EL (cell line): ENCODE measurements around the gene C13orf42.
A peak's percentile ranks its signal among the peaks of the same experiment; 100 is the strongest.
"Not testable (repeated sequence)": the region's sequence is repeated elsewhere in the genome, so short reads cannot be mapped to it uniquely, and the experiment has no call there.

Source experiments
- DNase-seq: peaks from one replicate; pipeline ENCODE4 v3.0.0-alpha.2; 2016

The C13orf42 gene

DNA sequence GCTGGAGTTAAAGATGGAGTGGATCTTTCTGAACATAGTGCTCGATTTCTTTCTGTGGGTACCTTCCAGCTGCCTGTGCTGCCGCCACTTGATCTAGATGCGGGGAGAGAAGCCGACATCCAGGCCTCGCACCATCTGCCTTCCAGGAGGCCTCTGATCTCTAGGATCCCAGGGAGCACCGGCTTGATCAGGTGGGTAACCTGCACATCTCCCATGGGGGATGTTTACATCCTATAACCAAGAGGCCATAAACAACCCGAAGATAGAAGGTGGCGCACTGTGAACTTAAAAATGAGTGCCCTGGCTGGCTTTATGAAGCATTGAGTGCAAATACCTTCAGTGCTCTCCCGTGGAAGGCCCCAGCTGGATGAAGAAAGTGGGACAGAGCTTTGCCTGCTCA lies at the start of gene C13orf42:
Gene C13orf42 (minus strand): TSS at position 101 of the 400 bp plus-strand sequence. CDS start 65 bp downstream, at position 36.
- DNase-seq: no peak

DNA sequence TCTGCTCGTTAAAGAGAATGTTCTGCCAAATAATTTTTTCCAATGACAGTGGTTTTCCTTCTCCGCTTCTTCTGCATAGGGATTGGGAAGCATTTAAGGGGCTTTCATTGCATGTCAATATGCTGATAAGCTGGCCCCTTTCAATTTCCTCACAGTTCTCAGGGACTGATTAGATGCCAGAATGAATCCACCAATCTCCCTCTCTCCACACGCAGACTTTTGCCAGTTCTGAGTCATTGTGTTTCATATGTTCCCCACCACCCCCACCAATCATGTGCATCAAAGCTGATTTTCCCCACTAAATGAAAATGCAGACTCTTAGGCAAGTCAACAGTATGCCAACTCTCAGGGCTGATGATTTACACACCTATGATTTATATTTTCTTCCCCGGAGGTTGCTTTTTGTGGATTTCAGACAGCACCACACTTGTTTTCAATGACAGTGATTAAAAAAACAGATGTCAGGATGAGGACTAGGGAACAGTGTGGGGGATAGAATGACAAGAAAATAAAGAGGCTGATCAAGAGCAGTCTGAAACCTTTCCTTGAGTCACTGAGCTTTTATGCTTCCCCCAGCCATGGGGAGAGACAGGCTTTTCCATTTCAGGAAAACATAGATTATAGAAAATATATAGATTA lies 47.9 kb upstream of the C13orf42 start:
- no peak for DNase-seq

DNA sequence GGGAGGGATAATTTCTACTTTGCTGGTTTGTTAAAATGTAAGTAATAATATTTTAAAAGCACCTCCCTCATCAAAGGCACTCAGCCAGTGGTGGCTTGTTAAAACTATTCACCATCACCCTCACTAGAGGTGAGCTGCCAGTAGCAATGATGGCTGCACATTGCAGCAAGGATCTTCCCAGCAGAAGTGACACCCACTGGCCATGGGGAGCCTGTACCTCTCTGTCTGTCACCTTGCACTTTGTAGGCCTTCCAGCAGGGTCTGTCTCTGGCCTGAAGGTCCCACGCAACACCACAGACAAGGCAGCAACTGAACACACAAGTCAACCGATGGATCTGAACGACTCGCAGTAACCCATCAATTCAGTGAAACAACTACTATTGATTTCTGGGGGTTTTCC lies 47.3 kb upstream of the C13orf42 start:
- no peak for DNase-seq

DNA sequence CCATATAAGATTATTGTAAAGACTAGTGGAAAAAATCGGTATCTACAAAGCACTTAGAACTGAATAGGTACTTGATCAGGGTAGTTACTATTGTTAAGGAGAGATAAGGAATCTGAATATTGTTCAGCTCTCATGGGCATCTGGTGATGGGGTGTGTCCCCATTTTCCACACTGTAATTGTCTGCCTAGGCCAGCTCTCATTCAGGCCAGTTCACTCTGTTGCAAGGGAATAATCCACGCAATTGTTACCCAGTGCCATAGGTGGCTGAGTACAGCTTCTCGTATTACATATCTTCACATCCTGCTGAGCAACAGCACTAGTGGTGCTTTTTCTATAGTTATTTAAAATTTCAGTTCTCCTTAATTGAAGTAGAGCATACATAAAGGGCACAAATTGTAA lies 45.6 kb upstream of the C13orf42 start:
- DNase-seq: no peak

DNA sequence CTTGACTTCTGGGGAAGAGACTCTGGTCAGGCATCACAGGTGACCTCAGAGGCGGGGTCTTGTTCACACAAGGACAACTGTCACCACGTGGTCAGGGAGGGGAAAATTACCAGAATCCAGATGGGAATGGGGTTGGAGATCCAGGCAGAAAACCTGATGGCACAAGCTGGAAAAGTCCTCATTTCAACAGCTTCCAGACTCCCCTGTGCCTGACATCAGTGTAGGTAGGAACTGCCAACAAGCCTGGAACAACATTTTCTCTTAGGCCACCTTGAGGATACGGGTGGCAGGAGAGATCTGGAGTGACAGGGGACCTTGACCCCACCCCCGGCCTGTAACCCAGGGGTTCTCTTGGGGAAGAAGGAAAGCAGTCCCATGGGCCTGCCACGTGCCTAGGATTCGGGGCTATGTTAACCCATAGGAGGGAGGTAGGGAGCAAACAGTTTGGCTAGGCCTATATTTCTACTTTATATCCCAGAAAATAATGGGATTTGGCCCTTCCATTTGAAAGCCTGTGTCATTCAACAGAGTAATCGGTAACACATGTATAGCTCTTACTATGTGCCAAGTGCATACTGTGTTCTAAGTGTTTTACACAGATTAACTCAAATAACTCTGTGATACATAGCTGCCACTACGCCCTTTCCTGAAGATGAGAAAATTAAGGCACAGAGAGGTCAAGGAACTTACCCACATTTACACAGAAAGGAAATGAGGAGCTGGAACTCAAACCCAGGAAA lies 44.9 kb upstream of the C13orf42 start:
- no peak for DNase-seq

DNA sequence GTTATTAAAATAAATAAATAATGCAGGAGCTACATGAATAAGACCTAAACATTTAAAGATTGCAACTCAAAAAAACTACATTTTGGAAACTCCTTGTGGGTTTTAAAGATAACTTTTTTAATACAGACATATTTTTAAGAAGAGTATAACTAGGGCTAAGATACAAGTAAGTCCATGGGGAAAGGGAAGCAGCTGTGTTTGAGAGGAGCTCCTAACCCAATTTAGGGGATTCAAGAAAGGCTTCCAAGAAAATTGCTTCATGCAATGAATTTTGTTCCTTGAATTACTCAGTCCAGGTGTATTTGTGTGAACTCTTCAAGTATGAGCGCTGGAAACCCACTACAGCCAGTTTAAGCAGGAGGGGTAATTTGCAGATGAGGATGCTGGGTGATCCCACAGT lies 44.1 kb upstream of the C13orf42 start:
- no peak for DNase-seq

DNA sequence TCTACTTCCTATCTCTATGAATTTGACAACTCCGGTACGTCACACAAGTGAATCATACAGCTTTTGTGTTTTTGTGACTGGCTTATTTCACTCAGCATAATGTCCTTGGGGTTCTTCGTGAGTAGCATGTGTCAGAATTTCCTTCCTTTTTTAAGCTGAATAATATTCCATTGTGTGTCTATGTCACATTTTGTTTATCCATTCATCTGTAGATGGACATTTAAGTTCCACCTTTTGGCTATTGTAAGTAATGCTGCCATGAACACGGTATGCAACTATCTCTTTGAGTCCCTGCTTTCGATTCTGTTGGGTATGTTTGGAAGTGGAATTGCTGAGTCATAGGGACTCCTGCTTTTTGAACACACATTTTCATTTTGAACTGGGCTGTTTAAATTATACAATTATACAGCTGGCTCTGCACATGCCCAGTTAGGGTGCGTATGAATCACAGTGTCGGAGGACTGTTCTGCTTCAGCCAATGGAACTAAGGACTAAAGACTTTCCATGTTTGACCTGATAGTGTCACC lies 43.0 kb upstream of the C13orf42 start:
- DNase-seq: no peak

DNA sequence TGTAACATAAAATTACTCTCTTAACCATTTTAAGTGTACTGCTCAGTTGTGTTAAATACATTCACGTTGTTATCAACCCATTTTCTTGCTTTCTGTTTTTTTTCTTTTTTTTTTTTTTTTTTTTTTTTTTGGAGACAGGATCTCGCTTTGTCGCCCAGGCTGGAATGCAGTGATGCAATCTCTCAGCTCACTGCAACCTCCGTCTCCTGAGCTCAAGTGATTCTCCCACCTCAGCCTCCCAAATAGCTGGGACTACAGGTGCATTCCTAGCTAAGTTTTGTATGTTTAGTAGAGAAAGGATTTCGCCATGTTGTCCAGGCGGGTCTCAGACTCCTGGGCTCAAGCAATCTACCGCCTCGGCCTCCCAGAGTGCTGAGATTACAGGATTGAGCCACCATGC lies 42.5 kb upstream of the C13orf42 start:
- no peak for DNase-seq

DNA sequence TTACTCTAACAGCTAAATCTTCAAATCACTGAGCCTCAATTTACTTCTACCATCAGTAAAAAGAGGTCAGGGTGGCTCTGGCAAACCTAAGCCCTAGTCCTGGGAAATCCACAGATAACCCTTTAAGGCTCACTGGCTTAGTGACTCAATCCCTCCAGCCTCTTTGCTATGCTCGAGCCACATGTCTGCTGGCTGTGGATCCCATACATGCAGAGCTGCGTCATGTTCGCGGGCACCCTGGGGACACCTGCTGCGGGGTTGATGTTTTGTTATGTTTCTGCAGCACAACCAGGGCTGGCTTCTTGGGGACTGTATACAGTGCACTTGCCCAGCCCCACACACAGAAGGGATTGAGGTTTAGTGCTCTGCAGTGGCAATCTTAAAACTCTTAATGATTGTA lies 41.6 kb upstream of the C13orf42 start:
- DNase-seq: no peak

DNA sequence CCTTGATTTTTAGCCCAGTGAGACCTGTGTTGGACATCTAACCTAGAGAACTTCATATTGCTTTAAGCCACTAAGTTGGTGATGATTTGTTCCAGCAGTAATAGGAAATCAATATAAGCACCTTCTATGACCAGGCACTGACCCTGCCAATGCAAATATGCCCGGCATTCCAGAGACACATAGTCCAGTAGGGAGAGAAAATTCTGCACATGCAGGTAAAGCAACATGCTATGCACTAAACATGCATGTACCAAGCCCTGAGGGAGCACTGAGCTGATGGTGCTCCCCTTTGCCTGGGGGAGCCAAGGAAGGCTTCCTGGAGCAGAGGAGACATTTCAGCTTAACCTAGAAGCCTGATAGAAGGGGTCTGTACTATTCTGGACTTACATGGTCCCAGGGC lies 40.4 kb upstream of the C13orf42 start:
- no peak for DNase-seq

DNA sequence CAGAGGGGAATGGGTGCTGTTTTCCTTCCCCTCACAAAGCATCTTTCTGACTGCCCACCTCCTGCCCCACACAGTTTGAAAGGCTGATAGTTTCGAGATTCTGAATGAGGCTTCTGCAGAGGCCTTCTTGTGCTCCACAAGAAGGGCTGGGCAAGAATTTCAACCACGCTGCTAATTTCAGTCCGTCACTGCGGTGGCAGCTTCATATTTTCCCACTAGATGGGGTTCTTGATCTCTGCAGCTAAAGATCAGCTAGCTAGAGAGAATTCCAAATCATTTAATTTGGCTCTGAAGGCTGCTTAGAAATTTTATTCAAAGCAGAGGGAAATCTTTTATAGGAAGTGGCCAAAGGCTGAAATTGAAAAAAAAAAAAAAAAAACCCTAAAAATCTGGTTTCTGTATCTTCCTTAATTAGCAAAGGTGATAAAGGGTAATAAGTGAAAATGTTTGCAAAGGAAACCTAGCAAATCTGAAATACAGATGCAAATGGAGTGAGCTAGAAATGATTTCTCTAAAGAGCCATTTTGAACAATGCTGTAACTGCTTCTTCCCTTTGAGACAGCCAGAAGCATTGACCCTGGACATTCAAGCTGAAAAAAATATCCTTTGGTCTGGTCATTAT lies 38.0 kb upstream of the C13orf42 start:
- peak; percentile 32 for DNase-seq

DNA sequence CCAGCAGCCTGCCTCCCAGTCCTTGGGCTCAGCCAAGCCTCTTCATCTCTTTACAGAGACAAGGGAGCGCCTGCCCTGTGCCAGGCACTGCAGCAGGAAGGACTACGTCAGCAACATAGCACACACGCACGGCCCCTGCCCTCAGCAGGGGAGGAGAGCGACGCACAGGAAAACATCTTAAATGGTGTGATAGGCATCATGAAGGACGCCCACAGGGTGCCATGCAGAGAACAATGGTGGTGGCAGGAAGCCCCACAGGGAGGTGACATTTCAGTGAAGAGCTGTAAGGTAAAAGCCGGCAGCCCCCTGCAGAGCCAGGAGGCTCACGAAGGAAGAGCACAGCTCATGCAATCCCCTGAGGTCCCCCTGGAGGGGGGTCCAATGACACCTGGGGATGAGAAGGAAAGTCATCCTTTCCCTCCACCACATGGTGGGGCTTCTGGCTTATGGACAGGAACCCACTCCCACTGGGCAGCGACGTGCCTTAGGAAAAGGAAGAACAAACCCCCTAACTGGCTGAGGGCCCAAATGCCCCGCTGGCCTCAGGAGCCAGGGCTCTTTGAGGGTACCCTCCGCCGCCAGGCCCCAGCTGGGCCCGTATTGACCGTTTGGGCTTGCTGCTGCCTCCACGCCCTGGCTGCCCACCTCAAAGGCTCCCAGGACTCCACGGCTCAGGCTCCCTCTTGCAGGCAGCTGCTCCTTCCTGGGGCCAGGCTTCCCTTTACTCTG lies 37.3 kb upstream of the C13orf42 start:
- no peak for DNase-seq

DNA sequence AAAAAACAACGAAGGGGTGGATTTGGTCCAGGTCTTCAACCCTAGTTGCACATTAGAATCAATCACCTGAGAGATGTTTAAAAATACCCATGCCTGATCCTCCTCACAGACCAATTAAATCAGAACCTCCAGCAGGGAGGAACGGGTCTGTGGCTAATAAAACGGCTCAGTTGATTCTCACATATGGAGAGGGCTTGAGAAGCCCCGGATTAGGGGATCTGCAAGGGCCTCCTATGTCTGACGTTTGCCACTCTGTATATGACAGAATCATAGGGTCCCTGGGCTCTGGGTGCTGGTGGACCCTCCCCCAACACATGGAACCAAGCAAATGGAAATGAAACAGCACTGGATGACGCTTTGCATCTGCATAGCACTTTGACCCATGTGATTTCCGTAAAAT lies 36.7 kb upstream of the C13orf42 start:
- DNase-seq: no peak

DNA sequence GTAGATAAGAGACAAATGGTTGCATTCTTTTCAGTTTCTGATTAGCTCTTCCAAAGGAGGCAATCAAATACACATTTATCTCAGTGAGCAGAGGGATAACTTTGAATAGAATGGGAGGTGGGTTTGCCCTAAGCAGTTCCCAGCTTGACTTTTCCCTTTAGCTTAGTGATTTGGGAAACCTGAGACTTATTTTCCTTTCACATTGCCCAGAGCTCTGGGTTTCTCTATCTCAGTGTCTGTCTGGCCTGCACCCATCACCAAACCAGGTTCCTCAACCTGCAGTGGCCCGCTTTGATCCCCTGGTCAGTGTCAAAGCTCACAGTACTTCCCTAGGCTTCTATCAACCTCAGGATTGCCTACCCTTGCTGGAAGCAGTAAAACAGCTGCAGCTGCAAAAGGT lies 35.6 kb upstream of the C13orf42 start:
- DNase-seq: no peak

DNA sequence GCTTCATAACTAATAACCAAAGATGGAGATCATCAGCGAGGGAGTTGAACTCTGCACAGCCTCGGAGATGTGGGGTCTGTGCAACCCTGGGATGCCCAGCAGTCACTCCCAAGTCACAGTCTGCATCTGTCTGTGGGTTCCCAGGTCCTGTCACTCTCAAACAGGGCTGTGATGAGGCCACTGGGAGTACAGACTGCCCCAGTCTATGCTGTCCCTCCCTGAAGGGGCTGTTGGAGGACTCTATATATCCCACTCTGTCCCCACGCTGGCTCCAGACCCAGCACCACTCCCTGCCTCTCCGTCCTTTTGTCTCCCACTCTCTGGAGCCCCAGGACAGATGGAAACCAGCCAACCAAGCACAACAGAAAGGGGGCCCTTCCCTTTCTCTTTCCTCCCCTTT lies 26.2 kb upstream of the C13orf42 start:
- DNase-seq: no peak

DNA sequence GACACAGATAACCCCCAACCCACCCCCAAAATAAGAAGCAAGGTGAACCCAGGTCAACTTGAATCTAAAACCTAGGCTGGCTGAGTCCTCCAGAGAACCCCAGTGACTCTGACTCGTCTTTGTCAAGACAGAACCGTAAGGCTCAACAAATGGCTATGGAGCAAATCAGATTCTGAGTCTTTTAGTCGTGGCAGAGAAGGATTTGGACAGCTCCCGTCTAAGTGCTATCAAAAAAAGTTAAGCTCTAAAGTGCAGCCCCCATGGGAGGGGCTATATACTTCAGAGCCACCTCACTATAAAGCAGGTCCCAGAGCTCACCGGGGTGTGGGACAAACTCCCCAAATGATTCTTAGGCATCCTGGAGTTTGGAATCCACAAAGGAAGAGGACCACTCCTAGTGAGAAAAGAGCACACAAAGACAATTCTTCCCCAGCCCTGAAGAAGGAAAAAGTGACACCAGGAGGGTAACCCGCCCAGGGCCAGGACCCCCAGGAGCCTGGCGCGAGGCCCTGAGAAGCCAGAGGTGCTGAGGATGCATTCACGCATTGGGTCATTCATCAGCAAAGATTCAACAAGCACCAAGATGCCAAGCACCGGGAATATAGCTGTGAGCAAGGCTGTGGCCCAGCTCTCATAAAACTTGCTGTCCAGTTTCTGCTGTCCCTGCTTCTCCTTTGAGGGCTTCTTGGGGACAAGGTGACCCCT lies 25.4 kb upstream of the C13orf42 start:
- DNase-seq: no peak

DNA sequence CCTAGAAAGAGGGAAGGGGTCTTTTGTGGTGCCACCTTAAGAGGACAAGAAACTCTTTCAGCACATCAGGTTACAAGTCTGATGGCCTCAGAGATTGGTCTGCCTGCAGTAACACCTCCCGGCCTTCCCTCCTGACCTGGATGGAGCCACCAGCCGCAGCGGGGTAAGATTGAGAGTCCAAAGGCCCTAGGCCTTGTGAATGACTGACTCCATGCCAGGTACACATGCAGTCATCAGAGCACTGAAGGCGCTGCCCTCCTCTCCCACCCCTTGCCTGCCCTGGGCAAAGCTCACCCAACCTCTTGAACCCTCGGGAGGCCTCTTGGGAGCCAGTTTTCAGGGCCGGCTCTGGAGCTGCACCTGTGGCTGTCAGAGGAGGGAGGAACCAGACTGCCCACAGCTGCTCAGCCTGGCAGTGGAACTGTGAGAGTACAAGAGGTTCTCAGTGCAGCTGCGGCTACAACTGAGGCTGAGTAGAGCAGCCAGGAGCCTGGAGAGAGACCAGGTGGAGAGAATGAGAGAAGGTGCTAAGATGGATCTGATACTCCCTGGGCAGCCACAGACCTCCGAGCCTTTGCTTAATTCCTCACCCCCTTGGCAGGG lies 23.8 kb upstream of the C13orf42 start:
- no peak for DNase-seq

DNA sequence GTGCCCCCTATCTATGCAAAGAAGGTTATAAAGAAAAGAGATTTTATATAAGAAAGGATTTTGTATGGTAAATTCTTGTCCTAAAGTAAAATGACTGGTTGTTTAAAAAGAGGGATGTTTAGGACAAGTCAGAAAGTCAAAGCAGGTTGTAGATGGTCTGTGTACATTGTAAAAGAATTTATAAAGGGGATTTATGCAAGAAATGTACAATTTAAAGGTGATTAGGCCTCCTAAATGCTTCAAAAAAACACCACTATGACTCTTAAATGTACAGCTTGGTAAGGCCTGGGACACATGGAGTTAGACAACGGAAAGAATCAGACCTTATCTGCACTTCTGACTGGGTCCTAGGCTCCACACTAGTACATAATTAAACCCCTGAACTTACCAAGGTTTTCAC lies 19.3 kb upstream of the C13orf42 start:
- no peak for DNase-seq

DNA sequence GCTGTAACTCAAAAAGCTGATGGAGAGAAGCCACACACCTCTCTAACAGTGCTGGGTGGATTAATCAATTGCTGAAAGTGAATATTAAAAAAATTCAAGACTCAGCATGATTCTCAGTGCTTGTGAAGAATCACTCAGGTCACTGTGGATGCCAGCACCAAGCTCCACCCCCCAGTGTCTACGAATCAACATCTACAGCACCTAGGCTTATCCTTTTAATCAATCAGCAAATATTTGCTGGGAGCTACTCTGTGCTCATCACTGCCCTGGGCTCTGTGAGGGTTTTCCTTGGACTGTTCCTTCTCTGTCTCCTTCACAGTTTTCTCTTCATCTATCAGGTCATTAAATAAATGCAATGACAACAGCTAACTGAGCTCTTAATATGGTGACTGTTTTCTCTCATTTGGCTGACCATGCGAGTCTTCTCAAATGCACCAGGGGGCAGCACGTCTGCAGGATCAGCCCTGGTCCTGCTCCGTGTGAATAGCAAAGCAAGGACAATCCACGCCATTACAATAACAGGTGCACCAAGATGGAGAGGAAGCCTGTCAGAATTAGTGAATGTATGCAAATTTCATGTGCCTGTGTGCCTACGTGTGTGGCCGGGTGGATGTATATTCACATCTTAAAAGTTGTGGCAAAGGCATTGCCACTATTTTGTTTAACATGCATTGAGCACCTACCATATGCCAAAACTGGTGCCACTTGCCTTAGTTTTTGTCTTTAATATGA lies 14.6 kb upstream of the C13orf42 start:
- peak; percentile 51 for DNase-seq

DNA sequence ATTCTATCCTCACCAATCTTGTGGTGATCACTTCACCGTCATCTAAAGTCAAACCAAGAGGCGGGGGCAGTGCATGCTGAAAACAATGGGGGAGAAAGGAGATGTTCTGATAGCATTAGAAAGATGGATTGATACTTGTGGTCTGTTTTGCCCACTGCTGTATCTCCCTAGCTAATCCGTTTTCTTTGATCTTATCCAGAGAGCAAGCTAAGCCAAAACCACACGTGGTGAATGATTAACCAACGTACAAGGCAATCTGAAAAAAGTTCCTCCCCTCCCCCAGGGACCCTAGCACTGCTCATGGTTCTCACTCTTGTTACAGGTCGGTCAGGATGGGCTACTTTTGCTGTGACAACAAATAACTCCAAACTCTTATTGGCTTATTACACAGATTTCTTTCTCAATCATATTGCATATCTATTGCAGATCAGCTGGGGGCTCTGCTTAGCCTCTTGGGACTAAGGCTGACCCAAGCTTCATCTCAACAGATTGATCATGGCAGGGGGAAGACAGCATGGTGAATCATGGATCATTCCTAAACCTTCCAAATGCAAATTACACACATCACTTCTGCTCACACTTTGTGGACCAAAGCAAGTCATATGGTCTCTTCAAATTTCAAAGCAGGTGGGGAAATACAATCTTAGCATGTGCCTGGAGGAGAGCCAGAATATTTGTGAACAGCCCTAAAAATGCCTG lies 11.9 kb upstream of the C13orf42 start:
- no peak for DNase-seq

DNA sequence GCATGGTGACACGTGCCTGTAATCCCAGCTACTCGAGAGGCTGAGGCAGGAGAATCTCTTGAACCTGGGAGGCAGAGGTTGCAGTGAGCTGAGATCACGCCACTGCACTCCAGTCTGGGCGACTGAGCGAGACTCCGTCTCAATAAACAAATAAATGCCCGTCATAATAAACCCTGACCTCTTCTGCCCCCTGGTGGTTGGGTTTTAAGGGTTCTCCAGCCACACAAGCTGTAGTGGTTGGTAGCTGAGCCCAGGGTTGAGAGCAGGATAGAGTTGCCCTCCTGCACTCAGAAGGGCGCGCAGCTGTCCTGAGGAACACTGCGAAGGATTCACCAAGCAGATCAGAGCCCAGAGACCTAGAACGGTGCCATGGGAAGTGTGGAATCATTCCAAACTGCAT lies 9.8 kb upstream of the C13orf42 start:
- DNase-seq: not testable (repeated sequence)
